GM23248 (cell line): Measurements from ENCODE around the gene SLC15A4. TPM values are rescaled to one million over a fixed set of nuclear protein-coding genes. Genes with fewer than 3 reads are reported as not detected.
A peak's percentile ranks its signal among the peaks of the same experiment; 100 is the strongest.

ENCODE experiments used
- DNase-seq: peaks from one replicate; pipeline ENCODE4 v3.0.0-alpha.2; 2015
- H2AFZ ChIP-seq: fragments of 200-600 bp; sonication (generic); 2 replicates; pipeline ENCODE4 v1.6.1; 2016; ENCODE audit warnings: antibody characterized with exemption
- H3F3A ChIP-seq: fragments of 200-600 bp; sonication (generic); 2 replicates; pipeline ENCODE4 v1.6.1; 2016; ENCODE audit warnings: mild to moderate bottlenecking, antibody characterized with exemption, mixed run types; ENCODE audit not compliant: insufficient read depth
- H3K27ac ChIP-seq: fragments of 200-600 bp; sonication (generic); 2 replicates; pipeline ENCODE4 v1.5.1; 2016; ENCODE audit warnings: mild to moderate bottlenecking
- H3K27me3 ChIP-seq: fragments of 200-600 bp; sonication (generic); replicated peaks from 2 replicates; pipeline ENCODE4 v1.6.1; 2016; ENCODE audit warnings: mild to moderate bottlenecking; ENCODE audit not compliant: insufficient read depth
- H3K36me3 ChIP-seq: fragments of 200-600 bp; sonication (generic); 2 replicates; pipeline ENCODE4 v1.6.1; 2016; ENCODE audit warnings: low read depth, mild to moderate bottlenecking
- H3K4me1 ChIP-seq: fragments of 200-600 bp; sonication (generic); 2 replicates; pipeline ENCODE4 v1.6.1; 2016; ENCODE audit warnings: mild to moderate bottlenecking; ENCODE audit not compliant: insufficient read depth
- H3K4me2 ChIP-seq: fragments of 200-600 bp; sonication (generic); one replicate; pipeline ENCODE4 v1.6.1; 2016; ENCODE audit warnings: mild to moderate bottlenecking; ENCODE audit not compliant: unreplicated experiment
- H3K4me3 ChIP-seq: fragments of 200-600 bp; sonication (generic); 2 replicates; pipeline ENCODE4 v1.5.1; 2016; ENCODE audit warnings: mild to moderate bottlenecking
- H3K79me2 ChIP-seq: fragments of 200-600 bp; sonication (generic); 2 replicates; pipeline ENCODE4 v1.6.1; 2016; ENCODE audit warnings: mild to moderate bottlenecking; ENCODE audit not compliant: insufficient read depth
- H3K9ac ChIP-seq: fragments of 200-600 bp; sonication (generic); 2 replicates; pipeline ENCODE4 v1.6.1; 2016; ENCODE audit warnings: mild to moderate bottlenecking
- H3K9me2 ChIP-seq: fragments of 200-600 bp; sonication (generic); 2 replicates; pipeline ENCODE4 v1.6.1; 2016; ENCODE audit warnings: mixed run types, mild to moderate bottlenecking, moderate library complexity; ENCODE audit not compliant: insufficient read depth
- H3K9me3 ChIP-seq: fragments of 200-600 bp; sonication (generic); one replicate; pipeline ENCODE4 v1.6.1; 2017; ENCODE audit warnings: low read depth
- H4K20me1 ChIP-seq: fragments of 200-600 bp; sonication (generic); 2 replicates; pipeline ENCODE4 v1.6.0; 2016; ENCODE audit not compliant: insufficient read depth
- EZH2 ChIP-seq: fragments of 200-600 bp; sonication (generic); IDR thresholded peaks from 2 replicates; pipeline ENCODE4 v1.6.1; 2018; ENCODE audit warnings: antibody characterized with exemption, mild to moderate bottlenecking; ENCODE audit not compliant: insufficient read depth, poor library complexity, severe bottlenecking
- EZH2phosphoT487 ChIP-seq: fragments of 200-600 bp; sonication (generic); IDR thresholded peaks from 2 replicates; pipeline ENCODE4 v1.6.1; 2018; ENCODE audit warnings: antibody characterized with exemption, moderate library complexity, mild to moderate bottlenecking, low read depth; ENCODE audit not compliant: insufficient read depth
- WGBS, 2 experiments: methylation state at CpG; one replicate each; pipeline ENCODE4 v1.1.6; 2015 to 2017; ENCODE audit warnings: low lambda C conversion rate in 2 of 2, low coverage in 1 of 2; ENCODE audit errors: missing lambda C conversion rate in 2 of 2; 5-methylcytosine and 5-hydroxymethylcytosine counted together
- in situ Hi-C: fragments of 300-500 bp; cut with MboI; formaldehyde crosslinking; loops from 2 replicates; pipeline ENCODE4 v1.15.0; 2020
- polyA plus RNA-seq: library from polyadenylated mRNA; unstranded; fragments of >200 nt; fragmentation: Nextera tagmentation; extraction: Ambion mirVana; gene quantifications from 2 replicates; pipeline ENCODE4 v1.2.1, GENCODE V29; 2016
- total RNA-seq: library from RNA; depleted of rRNA; stranded (reverse); fragments of >200 nt; shearing (Covaris generic); gene quantifications from 2 replicates; pipeline ENCODE4 v1.2.3, GENCODE V29; 2014; rRNA removed

Gene SLC15A4
- total RNA-seq (50.3 and 69.4 TPM in 2 replicates), polyA plus RNA-seq (5.5 and 5.7 TPM in 2 replicates)

- in situ Hi-C loops, result no loop called here
- peak within 1 kb of the TSS; percentile 92 for H3K9ac ChIP-seq
- H3K27ac ChIP-seq, result peak within 1 kb of the TSS; percentile 73
- peak; percentile 97 for DNase-seq
- peak within 1 kb of the TSS; percentile 78 for H3K4me3 ChIP-seq
- peaks cover 7% of the 10 kb centered on the region; the same call in 1 of the 2 replicates for H3K4me1 ChIP-seq
- H3K79me2 ChIP-seq, result peaks cover 43% of the 10 kb centered on the region
- TF ChIP-seq EZH2 (no peak), EZH2phosphoT487 (no peak)
- WGBS, 2 experiments, result 5 to 6% methylated on average over 45 to 55 of the region's 63 CpGs
- H4K20me1 ChIP-seq, result no peaks in the 10 kb centered on the region
- H2AFZ ChIP-seq, result peak within 1 kb of the TSS; percentile 91
- peaks cover 3% of the 10 kb centered on the region; the same call in 1 of the 2 replicates for H3F3A ChIP-seq
- no peaks in the 10 kb centered on the region for H3K9me2 ChIP-seq
- no peaks in the 10 kb centered on the region for H3K36me3 ChIP-seq
- peak within 1 kb of the TSS; percentile 88 for H3K4me2 ChIP-seq
- no peaks in the 10 kb centered on the region for H3K27me3 ChIP-seq
- H3K9me3 ChIP-seq, result no peaks in the 10 kb centered on the region
Observed at GRCh38 chr12:128823916-128824839, at the start of gene SLC15A4. TSS of gene SLC15A4 (minus strand) at chr12:128823958. CDS start at chr12:128823943, 15 bp downstream.

- Histone ChIP-seq H3K4me1 (no peaks in the 10 kb centered on the region), H3K4me3 (no peak overlapping the region), H4K20me1 (no peaks in the 10 kb centered on the region), H3K36me3 (no peaks in the 10 kb centered on the region), H2AFZ (no peak overlapping the region), H3K27me3 (no peaks in the 10 kb centered on the region), H3K27ac (no peak overlapping the region), H3K4me2 (no peak overlapping the region), H3K9me3 (no peaks in the 10 kb centered on the region), H3K9ac (no peak overlapping the region), H3K9me2 (no peaks in the 10 kb centered on the region), H3F3A (no peaks in the 10 kb centered on the region), H3K79me2 (no peaks in the 10 kb centered on the region)
- WGBS, 2 experiments, result 41 to 42% methylated on average over 5 of the region's 5 CpGs
- no peak for DNase-seq
- no peak for TF ChIP-seq EZH2phosphoT487
- TF ChIP-seq EZH2, result no peak
- in situ Hi-C loops, result no loop called here
Observed at GRCh38 chr12:128872303-128872702, 48.5 kb upstream of the SLC15A4 start.

GRCh38 chr12:128871516-128871892 is 47.7 kb upstream of the SLC15A4 start:
- no peaks in the 10 kb centered on the region for H3K27me3 ChIP-seq
- H3K4me2 ChIP-seq, result no peak overlapping the region
- no peaks in the 10 kb centered on the region for H3K4me1 ChIP-seq
- no peak overlapping the region for H3K9ac ChIP-seq
- no peak for DNase-seq
- 23 to 35% methylated on average over 2 of the region's 2 CpGs for WGBS, 2 experiments
- in situ Hi-C loops, result no loop called here
- no peaks in the 10 kb centered on the region for H3F3A ChIP-seq
- no peaks in the 10 kb centered on the region for H3K36me3 ChIP-seq
- H3K4me3 ChIP-seq, result no peak overlapping the region
- H3K9me2 ChIP-seq, result no peaks in the 10 kb centered on the region
- H3K79me2 ChIP-seq, result no peaks in the 10 kb centered on the region
- TF ChIP-seq EZH2 (no peak), EZH2phosphoT487 (no peak)
- H3K9me3 ChIP-seq, result no peaks in the 10 kb centered on the region
- no peaks in the 10 kb centered on the region for H4K20me1 ChIP-seq
- H3K27ac ChIP-seq, result no peak overlapping the region
- H2AFZ ChIP-seq, result no peak overlapping the region

- Histone ChIP-seq H4K20me1 (no peaks in the 10 kb centered on the region), H3K9me2 (no peaks in the 10 kb centered on the region), H3K79me2 (no peaks in the 10 kb centered on the region), H3K9ac (no peak overlapping the region), H3K27me3 (no peaks in the 10 kb centered on the region), H3F3A (no peaks in the 10 kb centered on the region), H2AFZ (no peak overlapping the region), H3K4me3 (no peak overlapping the region), H3K27ac (no peak overlapping the region), H3K36me3 (no peaks in the 10 kb centered on the region), H3K4me2 (no peak overlapping the region), H3K9me3 (no peaks in the 10 kb centered on the region), H3K4me1 (no peaks in the 10 kb centered on the region)
- in situ Hi-C loops, result no loop called here
- 44 to 49% methylated on average over 13 of the region's 13 CpGs for WGBS, 2 experiments
- DNase-seq, result no peak
- no peak for TF ChIP-seq EZH2
- no peak for TF ChIP-seq EZH2phosphoT487
Observed at GRCh38 chr12:128867466-128867865, 43.7 kb upstream of the SLC15A4 start.
